K562 (cell line): ENCODE data around the gene ABCC1.

ENCODE experiments used
- CTCF ChIP-seq, 3 experiments: IDR thresholded peaks in 2 of 3; conservative IDR thresholded peaks in 1 of 3; 2 replicates each; pipeline ENCODE4 v1.5.1; 2011 to 2012; ENCODE audit warnings: low read length in 3 of 3, mild to moderate bottlenecking in 3 of 3, control low read depth in 2 of 3, improper control_type of control experiment in 1 of 3, inconsistent platforms in 1 of 3, low read depth in 1 of 3, mixed read lengths in 1 of 3, moderate library complexity in 1 of 3; ENCODE audit not compliant: insufficient read depth in 2 of 3
- E2F1 ChIP-seq: sonication (generic); formaldehyde crosslinking; IDR thresholded peaks from 2 replicates; pipeline ENCODE4 v1.8.1; 2023; ENCODE audit warnings: mild to moderate bottlenecking, missing genetic modification reagents, moderate library complexity
- NFYB ChIP-seq: IDR thresholded peaks from 2 replicates; pipeline ENCODE4 v1.6.1; 2011; ENCODE audit warnings: mild to moderate bottlenecking, moderate library complexity; ENCODE audit not compliant: insufficient read length; ENCODE audit errors: extremely low read depth
- POLR2A ChIP-seq: fragments of 450-650 bp; conservative IDR thresholded peaks from 2 replicates; pipeline ENCODE4 v1.6.1; 2016
- SAFB ChIP-seq: fragments of 200-400 bp; formaldehyde crosslinking; IDR thresholded peaks from 2 replicates; pipeline ENCODE4 v1.6.1; 2017; ENCODE audit warnings: low read depth, low read length, borderline replicate concordance
- SIN3A ChIP-seq, 2 experiments: fragments of 150-350 bp in 1 of 2; IDR thresholded peaks; 2 replicates each; pipeline ENCODE4 v1.6.1; 2011 to 2016; ENCODE audit warnings: borderline replicate concordance in 2 of 2, low read depth in 2 of 2, low read length in 2 of 2, mild to moderate bottlenecking in 2 of 2, moderate library complexity in 2 of 2; ENCODE audit not compliant: control insufficient read depth in 1 of 2
- SRF ChIP-seq, 2 experiments: fragments of 250-450, 450-650 bp in 1 of 2; sonication (Bioruptor Pico) in 1 of 2; sonication (generic) in 1 of 2; formaldehyde crosslinking; IDR thresholded peaks; 2 replicates each; pipeline versions ENCODE4 v1.5.0 to v1.5.1; 2020 to 2022; ENCODE audit warnings: mild to moderate bottlenecking in 1 of 2, missing genetic modification reagents in 1 of 2
- TEAD4 ChIP-seq, 2 experiments: sonication (generic) in 1 of 2; formaldehyde crosslinking in 1 of 2; IDR thresholded peaks; 2 replicates each; pipeline versions ENCODE4 v1.6.1 to v1.8.0; 2012 to 2022; ENCODE audit warnings: borderline replicate concordance in 1 of 2, inconsistent platforms in 1 of 2, low read length in 1 of 2, mild to moderate bottlenecking in 1 of 2, missing genetic modification reagents in 1 of 2
- ZNF282 ChIP-seq: sonication (generic); formaldehyde crosslinking; IDR thresholded peaks from 2 replicates; pipeline ENCODE4 v1.8.1; 2023; ENCODE audit warnings: missing genetic modification reagents

DNA sequence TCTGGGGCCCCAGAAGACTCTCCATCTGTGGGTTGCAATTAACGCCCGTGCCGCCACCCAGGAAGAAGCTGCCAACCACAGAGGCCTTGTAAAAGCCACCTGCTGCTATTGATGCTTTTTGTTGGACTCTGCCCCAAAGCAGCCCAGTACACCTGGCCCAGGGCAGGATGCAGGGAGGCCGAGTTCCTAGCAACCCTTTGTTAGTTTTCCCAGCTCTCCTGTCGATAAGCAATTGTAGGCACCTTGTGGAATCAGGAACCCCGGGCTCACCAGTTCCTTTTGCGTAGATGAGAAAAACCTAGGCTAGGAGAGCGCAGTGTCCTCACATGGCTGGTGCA is 170.6 kb downstream of the ABCC1 start:
- TF ChIP-seq NFYB (no peak), ZNF282 (CRISPR knock-in tag) (no peak), SAFB (no peak), TEAD4 (IDR thresholded peaks at IDR 0.05; ENCODE audit: low read length) (no peak), TEAD4 (CRISPR knock-in tag; IDR thresholded peaks at IDR 0.05; ENCODE audit: borderline replicate concordance) (no peak), E2F1 (CRISPR knock-in tag) (no peak), SRF (CRISPR knock-in tag; IDR thresholded peaks at IDR 0.05) (no peak), CTCF (IDR thresholded peaks at IDR 0.05 in 2 of 3, conservative IDR thresholded peaks at IDR 0.05 in 1 of 3; ENCODE audit: insufficient read depth in 2 of 3, low read depth in 1 of 3, low read length in 3 of 3) (no peak), SIN3A (IDR thresholded peaks at IDR 0.05; ENCODE audit: borderline replicate concordance in 2 of 2, control insufficient read depth in 1 of 2, low read depth in 2 of 2, low read length in 2 of 2) (no peak), POLR2A (no peak)
